Breast epithelium (tissue), 4 donors: ENCODE measurements around the gene ASCC3. TPM values are rescaled to one million over a fixed set of nuclear protein-coding genes. Genes with fewer than 3 reads are reported as not detected.

ENCODE experiments used
- DNase-seq, 2 donors: peaks; one replicate each; pipeline ENCODE4 v3.0.0-alpha.2; 2019; ENCODE audit warnings: low spot score in 2 of 2
- H3K27ac ChIP-seq, 2 donors: fragments of 200-600 bp; sonication (generic) in 1 of 2; one replicate each; pipeline ENCODE4 v1.5.1; 2016 to 2019; ENCODE audit warnings: mild to moderate bottlenecking in 1 of 2
- H3K27me3 ChIP-seq, 2 donors: fragments of 200-600 bp; sonication (generic) in 1 of 2; one replicate each; pipeline versions ENCODE4 v1.5.1 to v1.6.0; 2017 to 2019; ENCODE audit warnings: control low read depth in 1 of 2, mild to moderate bottlenecking in 1 of 2
- H3K36me3 ChIP-seq: fragments of 200-600 bp; one replicate; pipeline ENCODE4 v1.5.1; 2019
- H3K4me1 ChIP-seq, 2 donors: fragments of 200-600 bp; sonication (generic); one replicate each; pipeline ENCODE4 v1.5.1; 2016 to 2019; ENCODE audit warnings: control low read depth in 1 of 2
- H3K4me3 ChIP-seq, 3 donors: fragments of 200-600 bp; sonication (generic); 1 replicate in 2 of 3; 2 replicates in 1 of 3; pipeline ENCODE4 v1.5.1; 2016 to 2019; ENCODE audit warnings: mild to moderate bottlenecking in 3 of 3, moderate library complexity in 2 of 3
- H3K9me3 ChIP-seq, 2 donors: fragments of 200-600 bp; sonication (generic) in 1 of 2; one replicate each; pipeline ENCODE4 v1.5.1; 2016 to 2019; ENCODE audit warnings: control low read depth in 1 of 2
- CTCF ChIP-seq, 3 donors: fragments of 450-650 bp; IDR thresholded peaks; one replicate each; pipeline ENCODE4 v1.5.1; 2016 to 2017; ENCODE audit warnings: antibody characterized with exemption in 3 of 3, mild to moderate bottlenecking in 3 of 3, moderate library complexity in 3 of 3
- POLR2A ChIP-seq: fragments of 450-650 bp; IDR thresholded peaks from one replicate; pipeline ENCODE4 v1.6.1; 2016; ENCODE audit warnings: antibody characterized with exemption, mild to moderate bottlenecking, moderate library complexity
- POLR2AphosphoS5 ChIP-seq, 3 donors: sonication (generic); formaldehyde crosslinking; IDR thresholded peaks; one replicate each; pipeline ENCODE4 v1.6.1; 2017; ENCODE audit warnings: antibody characterized with exemption in 3 of 3
- intact Hi-C: fragments of 100-400 bp; cut with DNase I; formaldehyde crosslinking; loops from one replicate; pipeline ENCODE4 v1.15.1; 2023; ENCODE audit warnings: low total_unique reads
- total RNA-seq, 3 donors: library from RNA; depleted of rRNA; stranded (reverse); fragments of >200 nt; gene quantifications; one replicate each; pipeline ENCODE4 v1.1.0, GENCODE V29; 2016

ASCC3 gene
- total RNA-seq, 3 donors from 2014 or later: 23.5 to 49.3 (median 44.6) TPM

- H3K27ac ChIP-seq: no peak overlapping the region
- H3K36me3 ChIP-seq: no peaks in the 10 kb centered on the region
- no peak overlapping the region for H3K4me3 ChIP-seq
- TF ChIP-seq POLR2AphosphoS5 (IDR thresholded peaks at IDR 0.05) (no peak), POLR2A (no peak), CTCF (IDR thresholded peaks at IDR 0.05) (no peak)
- no peak for DNase-seq
- H3K27me3 ChIP-seq: no peaks in the 10 kb centered on the region
- intact Hi-C loops: no loop called here
- no peaks in the 10 kb centered on the region for H3K4me1 ChIP-seq
- no peaks in the 10 kb centered on the region for H3K9me3 ChIP-seq
These were observed 288.2 kb downstream of the ASCC3 start for GRCh38 chr6:100592929-100593328.

GRCh38 chr6:100577425-100577824 is 303.7 kb downstream of the ASCC3 start:
- Histone ChIP-seq H3K4me3 (no peak overlapping the region), H3K27ac (no peak overlapping the region), H3K4me1 (no peaks in the 10 kb centered on the region), H3K36me3 (peaks cover 3% of the 10 kb centered on the region), H3K9me3 (peaks cover 0 to 6% of the 10 kb centered on the region in 2 donors), H3K27me3 (no peaks in the 10 kb centered on the region)
- no peak for TF ChIP-seq CTCF (IDR thresholded peaks at IDR 0.05)
- no peak for TF ChIP-seq POLR2AphosphoS5 (IDR thresholded peaks at IDR 0.05)
- TF ChIP-seq POLR2A: no peak
- DNase-seq: no peak
- intact Hi-C loops: no loop called here

GRCh38 chr6:100575921-100576320 is 305.2 kb downstream of the ASCC3 start:
- peaks cover 3% of the 10 kb centered on the region for H3K36me3 ChIP-seq
- TF ChIP-seq CTCF (IDR thresholded peaks at IDR 0.05): no peak
- TF ChIP-seq POLR2A: no peak
- no peak for TF ChIP-seq POLR2AphosphoS5 (IDR thresholded peaks at IDR 0.05)
- DNase-seq: no peak
- intact Hi-C loops: no loop called here
- H3K27me3 ChIP-seq: no peaks in the 10 kb centered on the region
- H3K27ac ChIP-seq: no peak overlapping the region
- no peak overlapping the region for H3K4me3 ChIP-seq
- H3K9me3 ChIP-seq: peaks cover 0 to 6% of the 10 kb centered on the region in 2 donors
- no peaks in the 10 kb centered on the region for H3K4me1 ChIP-seq

- H3K9me3 ChIP-seq: peaks cover 0 to 5% of the 10 kb centered on the region in 2 donors
- TF ChIP-seq POLR2A: no peak
- TF ChIP-seq CTCF (IDR thresholded peaks at IDR 0.05): no peak
- no peak for TF ChIP-seq POLR2AphosphoS5 (IDR thresholded peaks at IDR 0.05)
- intact Hi-C loops: no loop called here
- no peaks in the 10 kb centered on the region for H3K27me3 ChIP-seq
- no peak overlapping the region for H3K27ac ChIP-seq
- H3K36me3 ChIP-seq: peaks cover 3% of the 10 kb centered on the region
- no peak for DNase-seq
- H3K4me3 ChIP-seq: no peak overlapping the region
- no peaks in the 10 kb centered on the region for H3K4me1 ChIP-seq
These were observed 306.3 kb downstream of the ASCC3 start for GRCh38 chr6:100574836-100575235.

- Histone ChIP-seq H3K4me3 (no peak overlapping the region), H3K9me3 (peaks cover 0 to 7% of the 10 kb centered on the region in 2 donors), H3K27ac (no peak overlapping the region), H3K36me3 (peaks cover 3% of the 10 kb centered on the region), H3K27me3 (no peaks in the 10 kb centered on the region), H3K4me1 (no peaks in the 10 kb centered on the region)
- TF ChIP-seq CTCF (IDR thresholded peaks at IDR 0.05) (no peak), POLR2AphosphoS5 (IDR thresholded peaks at IDR 0.05) (no peak), POLR2A (no peak)
- DNase-seq: no peak
- intact Hi-C loops: no loop called here
These were observed 308.0 kb downstream of the ASCC3 start for GRCh38 chr6:100573166-100573565.
